ENCODE data around the gene INTS11.

INTS11 gene

GRCh38 chr1:1295154-1295923, 29.1 kb downstream of the INTS11 start:
- H3K4me3 ChIP-seq (ENCODE audit: low read depth, low read length), result no peak overlapping the region
- DNase-seq (ENCODE audit: low read depth, low spot score), result no peak
- in situ Hi-C loops (cut with HindIII; ENCODE audit: low sequenced_read_pairs), result no loop called here
- TF ChIP-seq CTCF (IDR thresholded peaks at IDR 0.05; ENCODE audit: low read depth, low read length), result no peak

DNA sequence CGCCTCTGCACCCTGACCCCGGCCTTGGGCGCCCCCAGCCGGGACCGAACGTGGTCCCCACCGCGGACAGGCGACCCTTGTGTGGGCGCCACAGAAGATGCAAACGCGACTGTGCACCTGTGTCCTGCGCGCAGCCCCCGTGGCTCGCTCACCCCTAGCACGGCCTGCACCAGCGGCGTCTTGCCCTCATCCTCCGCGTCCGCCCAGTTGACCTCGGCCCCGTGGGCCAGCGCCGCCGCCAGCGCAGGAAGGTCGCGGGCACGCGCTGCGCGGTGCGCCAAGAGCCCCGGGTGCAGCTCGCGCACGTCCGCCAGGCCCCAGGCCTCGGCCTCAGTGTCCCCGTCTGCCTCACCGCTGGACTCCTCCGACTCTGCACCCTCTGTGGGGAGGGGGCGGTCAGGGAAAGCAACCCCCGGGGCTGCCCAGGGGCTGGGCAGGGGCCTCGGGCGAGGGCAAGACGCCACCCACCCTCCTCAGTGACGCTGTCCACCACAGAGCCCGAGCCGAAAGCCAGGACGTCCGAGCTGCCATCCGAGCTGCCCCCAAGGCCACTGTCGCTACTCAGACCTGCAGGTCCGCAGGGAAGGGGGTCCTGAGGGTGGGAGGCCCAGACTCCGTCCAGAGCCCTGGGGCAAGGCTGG, 30.1 kb downstream of the INTS11 start:
- no peak for DNase-seq (ENCODE audit: low read depth, low spot score)
- in situ Hi-C loops (cut with HindIII; ENCODE audit: low sequenced_read_pairs), result no loop called here
- no peak overlapping the region for H3K4me3 ChIP-seq (ENCODE audit: low read depth, low read length)
- no peak for TF ChIP-seq CTCF (IDR thresholded peaks at IDR 0.05; ENCODE audit: low read depth, low read length)

DNA sequence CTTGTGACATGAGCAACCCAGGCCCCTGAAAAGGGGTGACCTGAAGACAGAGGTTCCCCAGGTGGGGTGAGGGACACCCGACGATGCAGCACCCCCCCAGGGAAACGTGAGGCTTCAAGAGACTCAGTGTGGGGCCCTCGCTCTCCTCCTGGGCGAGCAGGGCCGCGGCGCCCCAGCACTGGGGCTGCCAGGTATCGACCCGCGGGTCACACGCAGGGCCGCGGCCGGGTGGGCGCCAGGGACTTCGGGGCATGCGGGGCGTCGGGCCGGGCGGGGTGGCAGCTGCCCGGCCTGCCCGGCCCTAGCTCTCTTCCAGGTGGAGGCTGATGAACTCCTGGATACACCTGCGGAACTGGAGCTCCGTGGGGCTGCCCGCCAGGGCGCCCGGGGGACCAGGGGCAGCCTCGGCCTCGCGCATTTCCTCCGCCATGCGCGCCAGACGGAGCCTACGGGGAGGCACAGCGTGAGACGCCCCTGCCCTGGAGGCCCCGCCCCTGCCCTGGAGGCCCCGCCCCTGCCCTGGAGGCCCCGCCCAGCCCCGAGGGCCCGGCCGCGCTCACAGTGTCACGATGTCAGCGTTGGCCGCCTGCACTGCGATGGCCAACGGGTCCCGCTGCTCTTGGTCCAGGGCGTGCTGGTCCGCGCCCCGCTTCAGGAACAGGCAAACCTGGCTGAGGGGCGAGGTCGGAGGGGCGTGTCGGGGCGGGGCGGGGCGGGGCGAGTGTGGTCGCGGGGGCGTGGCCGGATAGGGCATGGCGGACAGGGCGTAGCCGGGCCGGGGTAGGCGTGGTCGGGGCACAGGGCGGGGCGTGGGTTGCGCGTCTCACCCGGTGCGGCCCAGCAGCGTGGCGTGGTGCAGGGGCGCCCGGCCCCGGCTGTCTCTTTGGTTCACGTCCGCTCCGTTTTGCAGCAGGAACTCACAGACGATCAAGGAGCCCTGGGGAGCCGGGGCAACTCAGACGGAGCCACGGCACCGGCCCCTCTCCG, 30.9 kb downstream of the INTS11 start:
- no peak for DNase-seq (ENCODE audit: low read depth, low spot score)
- no peak for TF ChIP-seq CTCF (IDR thresholded peaks at IDR 0.05; ENCODE audit: low read depth, low read length)
- no peak overlapping the region for H3K4me3 ChIP-seq (ENCODE audit: low read depth, low read length)
- in situ Hi-C loops (cut with HindIII; ENCODE audit: low sequenced_read_pairs), result no loop called here

- no peak for TF ChIP-seq CTCF (IDR thresholded peaks at IDR 0.05; ENCODE audit: low read depth, low read length)
- in situ Hi-C loops (cut with HindIII; ENCODE audit: low sequenced_read_pairs), result no loop called here
Observed at GRCh38 chr1:1292851-1293250, 31.6 kb downstream of the INTS11 start.

GRCh38 chr1:1292442-1292779, 32.0 kb downstream of the INTS11 start:
- no peak for DNase-seq (ENCODE audit: low read depth, low spot score)
- in situ Hi-C loops (cut with HindIII; ENCODE audit: low sequenced_read_pairs), result no loop called here
- TF ChIP-seq CTCF (IDR thresholded peaks at IDR 0.05; ENCODE audit: low read depth, low read length), result no peak
- no peak overlapping the region for H3K4me3 ChIP-seq (ENCODE audit: low read depth, low read length)

More at GRCh38 chr1:1292851-1293250, 31.6 kb downstream of the INTS11 start:
- no peak for DNase-seq (ENCODE audit: low read depth, low spot score)
- H3K4me3 ChIP-seq (ENCODE audit: low read depth, low read length), result no peak overlapping the region
